Left ventricle myocardium superior (tissue), 1 donor: ENCODE data around the gene GPR149. TPM values are rescaled to one million over a fixed set of nuclear protein-coding genes. Genes with fewer than 3 reads are reported as not detected.

Source experiments
- total RNA-seq: library from RNA; stranded (reverse); fragmentation: NEBNext Ultra II Directional; extraction: Animal tissue kit (Norgen Biotek cat#: 25700); gene quantifications from one replicate; pipeline ENCODE4 v1.2.1, GENCODE V29; 2021
- donor health status: DM: no; HTN: yes; CAD: no; lungs with severe emphysema.

The GPR149 gene
- total RNA-seq, 1 donor from 2014 or later: not detected

Other genes with a start within 250 kb of the GPR149 start
- 31.0 TPM for gene DHX36, start 105.7 kb downstream of the GPR149 start, total RNA-seq